Measurements from ENCODE around the gene MSL3B.

Gene MSL3B

GRCh38 chr2:233832414-233832813 lies 35.8 kb downstream of the MSL3B start:
- no peak for DNase-seq

GRCh38 chr2:233831861-233832260 lies 36.3 kb downstream of the MSL3B start:
- DNase-seq = no peak

- no peak for DNase-seq
Observed at GRCh38 chr2:233831011-233831721, 37.0 kb downstream of the MSL3B start.

- DNase-seq = no peak
Observed at GRCh38 chr2:233830111-233830802, 37.9 kb downstream of the MSL3B start.

- no peak for DNase-seq
Observed at GRCh38 chr2:233829193-233830110, 38.7 kb downstream of the MSL3B start.

- no peak for DNase-seq
Observed at GRCh38 chr2:233828546-233829192, 39.5 kb downstream of the MSL3B start.

GRCh38 chr2:233824373-233824772 lies 43.8 kb downstream of the MSL3B start:
- DNase-seq = no peak

GRCh38 chr2:233823731-233824121 lies 44.5 kb downstream of the MSL3B start:
- DNase-seq = no peak

GRCh38 chr2:233822781-233823730 lies 45.1 kb downstream of the MSL3B start:
- no peak for DNase-seq

GRCh38 chr2:233822101-233822771 lies 46.0 kb downstream of the MSL3B start:
- no peak for DNase-seq

- DNase-seq = no peak
Observed at GRCh38 chr2:233821709-233822100, 46.5 kb downstream of the MSL3B start.

GRCh38 chr2:233821196-233821595 lies 47.0 kb downstream of the MSL3B start:
- DNase-seq = no peak

GRCh38 chr2:233820774-233821105 lies 47.4 kb downstream of the MSL3B start:
- no peak for DNase-seq

GRCh38 chr2:233819884-233820773 lies 48.1 kb downstream of the MSL3B start:
- DNase-seq = no peak

- no peak for DNase-seq
Observed at GRCh38 chr2:233818639-233819621, 49.3 kb downstream of the MSL3B start.

GRCh38 chr2:233817995-233818638 lies 50.1 kb downstream of the MSL3B start:
- DNase-seq = no peak

- DNase-seq = no peak
Observed at GRCh38 chr2:233817361-233817911, 50.8 kb downstream of the MSL3B start.

GRCh38 chr2:233816771-233817170 lies 51.4 kb downstream of the MSL3B start:
- DNase-seq = no peak

Measured in stimulated activated CD4-positive, alpha-beta T cell treated with anti-CD3 and anti-CD28 coated beads, Interleukin-12 subunit alpha, Interleukin-12 subunit beta, amount 100 ng/mL, for 4 hours (primary cell).